ENCODE data around the gene HOXD13.

GRCh38 chr2:176128172-176128981 lies 35.9 kb downstream of the HOXD13 start:
- TF ChIP-seq POLR2AphosphoS5 (IDR thresholded peaks at IDR 0.05; ENCODE audit: low read depth, low read length) (no peak), POLR2A (IDR thresholded peaks at IDR 0.05; ENCODE audit: low read depth, low read length) (no peak), TAF1 (IDR thresholded peaks at IDR 0.05; ENCODE audit: borderline replicate concordance, low read depth, low read length) (no peak)

All from GM12892 (cell line).